Right lobe of liver (tissue), 6 donors: Measurements from ENCODE around the gene KCNA4. TPM values are rescaled to one million over a fixed set of nuclear protein-coding genes. Genes with fewer than 3 reads are reported as not detected.

Experiments used
- ATAC-seq, 4 donors: fragments of 200-7000 bp; cut with Tn5 transposase; one replicate each; pipeline ENCODE4 v1.9.1; 2020; ENCODE audit warnings: mild to moderate bottlenecking in 4 of 4, moderate library complexity in 4 of 4
- DNase-seq, 3 donors: peaks; one replicate each; pipeline ENCODE4 v3.0.0-alpha.2; 2020
- H3K27ac ChIP-seq, 3 donors: fragments of 200-600 bp; one replicate each; pipeline ENCODE4 v1.8.0; 2022
- H3K27me3 ChIP-seq, 2 donors: fragments of 200-600 bp; one replicate each; pipeline ENCODE4 v1.8.0; 2022
- H3K36me3 ChIP-seq, 4 donors: fragments of 200-600 bp; sonication (generic) in 1 of 4; one replicate each; pipeline versions ENCODE4 v1.5.1 to v1.8.0; 2017 to 2022; ENCODE audit warnings: control low read depth in 1 of 4
- H3K4me1 ChIP-seq, 4 donors: fragments of 200-600 bp; sonication (generic) in 1 of 4; one replicate each; pipeline versions ENCODE4 v1.5.1 to v1.8.0; 2017 to 2022; ENCODE audit warnings: control low read depth in 1 of 4
- H3K4me3 ChIP-seq, 3 donors: fragments of 200-600 bp; one replicate each; pipeline ENCODE4 v1.8.0; 2022
- H3K9me3 ChIP-seq, 4 donors: fragments of 200-600 bp; sonication (generic) in 1 of 4; one replicate each; pipeline versions ENCODE4 v1.5.1 to v1.8.0; 2017 to 2022; ENCODE audit warnings: control low read depth in 1 of 4
- CTCF ChIP-seq, 4 donors: fragments of 200-600 bp in 3 of 4; fragments of 450-650 bp in 1 of 4; IDR thresholded peaks; one replicate each; pipeline versions ENCODE4 v1.5.1 to v1.8.0; 2016 to 2022; ENCODE audit warnings: antibody characterized with exemption in 4 of 4, mild to moderate bottlenecking in 2 of 4
- POLR2A ChIP-seq: fragments of 450-650 bp; IDR thresholded peaks from one replicate; pipeline ENCODE4 v1.6.1; 2017; ENCODE audit warnings: antibody characterized with exemption, mild to moderate bottlenecking
- WGBS: methylation state at CpG from one replicate; pipeline ENCODE4 v1.1.6; 2018; ENCODE audit warnings: low coverage, low lambda C conversion rate; ENCODE audit not compliant: insufficient coverage; ENCODE audit errors: missing lambda C conversion rate; 5-methylcytosine and 5-hydroxymethylcytosine counted together
- intact Hi-C, 2 donors: fragments of 100-400 bp; cut with DNase I; formaldehyde crosslinking; loops; one replicate each; pipeline versions ENCODE4 v1.11.2 to v1.14.1; 2022
- total RNA-seq, 6 experiments: library from RNA; depleted of rRNA in 2 of 6; stranded (reverse); fragments of >200 nt in 2 of 6; fragmentation: NEBNext Ultra II Directional in 3 of 6; extraction: Animal tissue kit (Norgen Biotek cat#: 25700) in 3 of 6; gene quantifications; one replicate each; pipeline versions ENCODE4 v1.1.0 to v1.2.4, GENCODE V29; 2016 to 2023
- donor health status: DM: no; HTN: yes; CAD: no.
- donor health status: DM: no; HTN: no; CAD: no.
- donor health status: DM: no; HTN: no; CAD: no.
- donor health status: DM: no; HTN: yes; CAD: no.
- donor health status: DM: no; HTN: yes; CAD: no.

Gene KCNA4
- total RNA-seq, 6 experiments from 2014 or later = not detected

GRCh38 chr11:30002157-30002785 lies 14.6 kb downstream of the KCNA4 start:
- TF ChIP-seq CTCF (IDR thresholded peaks at IDR 0.05) (no peak), POLR2A (no peak)
- no peak for ATAC-seq
- H3K4me1 ChIP-seq = no peaks in the 10 kb centered on the region
- no peak overlapping the region for H3K27ac ChIP-seq
- DNase-seq = no peak
- H3K9me3 ChIP-seq = no peaks in the 10 kb centered on the region
- no peaks in the 10 kb centered on the region for H3K36me3 ChIP-seq
- WGBS = 14% methylated on average over 4 of the region's 4 CpGs
- H3K27me3 ChIP-seq = no peaks in the 10 kb centered on the region
- intact Hi-C loops = no loop called here
- H3K4me3 ChIP-seq = no peak overlapping the region

- intact Hi-C loops = no loop called here
- ATAC-seq (no peak), DNase-seq (no peak)
- Histone ChIP-seq H3K4me1 (no peaks in the 10 kb centered on the region), H3K4me3 (no peak overlapping the region), H3K9me3 (no peaks in the 10 kb centered on the region), H3K27me3 (no peaks in the 10 kb centered on the region), H3K27ac (no peak overlapping the region), H3K36me3 (no peaks in the 10 kb centered on the region)
- 20% methylated on average over 5 of the region's 5 CpGs for WGBS
- TF ChIP-seq POLR2A (no peak), CTCF (IDR thresholded peaks at IDR 0.05) (no peak)
Observed at GRCh38 chr11:30000986-30001750, 15.7 kb downstream of the KCNA4 start.

- Histone ChIP-seq H3K27ac (no peak overlapping the region), H3K4me1 (no peaks in the 10 kb centered on the region), H3K27me3 (no peaks in the 10 kb centered on the region), H3K36me3 (no peaks in the 10 kb centered on the region), H3K9me3 (no peaks in the 10 kb centered on the region), H3K4me3 (no peak overlapping the region)
- ATAC-seq = no peak
- TF ChIP-seq POLR2A (no peak), CTCF (IDR thresholded peaks at IDR 0.05) (no peak)
- intact Hi-C loops = no loop called here
- 67% methylated on average over 1 of the region's 1 CpG for WGBS
- no peak for DNase-seq
Observed at GRCh38 chr11:29996016-29996415, 20.8 kb downstream of the KCNA4 start.

GRCh38 chr11:29989174-29989970 lies 27.5 kb downstream of the KCNA4 start:
- 67% methylated on average over 1 of the region's 1 CpG for WGBS
- intact Hi-C loops = no loop called here

More at GRCh38 chr11:29989174-29989970, 27.5 kb downstream of the KCNA4 start:
- TF ChIP-seq POLR2A = no peak
- TF ChIP-seq CTCF (IDR thresholded peaks at IDR 0.05) = no peak
- Histone ChIP-seq H3K4me1 (no peaks in the 10 kb centered on the region), H3K9me3 (no peaks in the 10 kb centered on the region), H3K36me3 (no peaks in the 10 kb centered on the region), H3K27me3 (no peaks in the 10 kb centered on the region), H3K27ac (no peak overlapping the region), H3K4me3 (no peak overlapping the region)
- no peak for DNase-seq
- ATAC-seq = no peak
